Osteoblast (primary cell): Measurements from ENCODE around the gene CRYBB1. TPM values are rescaled to one million over a fixed set of nuclear protein-coding genes. Genes with fewer than 3 reads are reported as not detected.

Experiments
- DNase-seq: peaks from one replicate; pipeline ENCODE4 v3.0.0; 2011; ENCODE audit warnings: low spot score, mixed read lengths; ENCODE audit not compliant: insufficient read length; ENCODE audit errors: missing footprints
- H2AFZ ChIP-seq: 2 replicates; pipeline ENCODE4 v1.6.0; 2011; ENCODE audit warnings: mild to moderate bottlenecking, low read length
- H3K27ac ChIP-seq: 2 replicates; pipeline ENCODE4 v1.5.1; 2011; ENCODE audit warnings: mild to moderate bottlenecking, low read depth, low read length, moderate library complexity
- H3K27me3 ChIP-seq: 2 replicates; pipeline ENCODE4 v1.6.0; 2012; ENCODE audit warnings: mild to moderate bottlenecking, control low read depth, inconsistent platforms, low read length, moderate library complexity; ENCODE audit not compliant: insufficient read depth
- H3K36me3 ChIP-seq: 2 replicates; pipeline ENCODE4 v1.5.1; 2011; ENCODE audit warnings: mild to moderate bottlenecking, low read length, control low read depth, moderate library complexity; ENCODE audit not compliant: insufficient read depth
- H3K4me1 ChIP-seq: 2 replicates; pipeline ENCODE4 v1.5.1; 2011; ENCODE audit warnings: mild to moderate bottlenecking, low read length, control low read depth, moderate library complexity; ENCODE audit not compliant: insufficient read depth
- H3K4me2 ChIP-seq: 2 replicates; pipeline ENCODE4 v1.6.0; 2011; ENCODE audit warnings: mild to moderate bottlenecking, low read length; ENCODE audit not compliant: insufficient read depth
- H3K4me3 ChIP-seq: fragments of 200-600 bp; sonication (generic); 3 replicates; pipeline ENCODE4 v1.5.1; 2012; ENCODE audit warnings: mild to moderate bottlenecking, low read length, inconsistent platforms; ENCODE audit not compliant: insufficient read depth
- H3K79me2 ChIP-seq: 2 replicates; pipeline ENCODE4 v1.6.0; 2012; ENCODE audit warnings: mild to moderate bottlenecking, low read length, control low read depth, inconsistent platforms; ENCODE audit not compliant: insufficient read depth
- H3K9me3 ChIP-seq: 2 replicates; pipeline ENCODE4 v1.5.1; 2011; ENCODE audit warnings: low read depth, low read length, control low read depth
- H4K20me1 ChIP-seq: 2 replicates; pipeline ENCODE4 v1.6.0; 2012; ENCODE audit warnings: mild to moderate bottlenecking, low read length, control low read depth; ENCODE audit not compliant: insufficient read depth
- CTCF ChIP-seq: IDR thresholded peaks from 2 replicates; pipeline ENCODE4 v1.5.1; 2011; ENCODE audit warnings: mild to moderate bottlenecking, low read depth, low read length, moderate library complexity; ENCODE audit errors: extremely low read depth
- total RNA-seq: library from RNA; depleted of rRNA; stranded (reverse); fragments of >200 nt; gene quantifications from 2 replicates; pipeline ENCODE4 v1.2.3, GENCODE V29; 2012

The CRYBB1 gene
- total RNA-seq, 1 donor, result not detected

GRCh38 chr22:26662160-26662559 lies 44.3 kb upstream of the CRYBB1 start:
- Histone ChIP-seq H3K36me3 (no peaks in the 10 kb centered on the region), H3K27me3 (peaks cover 35% of the 10 kb centered on the region), H3K4me1 (peaks cover 34% of the 10 kb centered on the region), H3K4me2 (no peak overlapping the region), H4K20me1 (no peaks in the 10 kb centered on the region), H3K79me2 (no peaks in the 10 kb centered on the region), H3K27ac (no peak overlapping the region), H3K9me3 (no peaks in the 10 kb centered on the region), H2AFZ (no peak overlapping the region), H3K4me3 (no peak overlapping the region)
- TF ChIP-seq CTCF, result no peak
- DNase-seq, result no peak

- Histone ChIP-seq H3K4me1 (peaks cover 30% of the 10 kb centered on the region), H3K36me3 (no peaks in the 10 kb centered on the region), H3K79me2 (no peaks in the 10 kb centered on the region), H3K4me3 (no peak overlapping the region), H3K4me2 (no peak overlapping the region), H3K27ac (no peak overlapping the region), H3K27me3 (peaks cover 43% of the 10 kb centered on the region), H4K20me1 (no peaks in the 10 kb centered on the region), H2AFZ (no peak overlapping the region), H3K9me3 (no peaks in the 10 kb centered on the region)
- no peak for DNase-seq
- no peak for TF ChIP-seq CTCF
Observed at GRCh38 chr22:26660961-26661578, 43.2 kb upstream of the CRYBB1 start.

GRCh38 chr22:26660356-26660755 lies 42.5 kb upstream of the CRYBB1 start:
- peaks cover 23% of the 10 kb centered on the region for H3K4me1 ChIP-seq
- no peaks in the 10 kb centered on the region for H4K20me1 ChIP-seq
- peaks cover 48% of the 10 kb centered on the region for H3K27me3 ChIP-seq
- H3K4me3 ChIP-seq, result no peak overlapping the region
- no peak overlapping the region for H3K27ac ChIP-seq
- no peak overlapping the region for H2AFZ ChIP-seq
- no peaks in the 10 kb centered on the region for H3K9me3 ChIP-seq
- H3K36me3 ChIP-seq, result no peaks in the 10 kb centered on the region
- DNase-seq, result no peak
- TF ChIP-seq CTCF, result no peak
- H3K79me2 ChIP-seq, result no peaks in the 10 kb centered on the region
- no peak overlapping the region for H3K4me2 ChIP-seq

GRCh38 chr22:26658671-26659478 lies 41.0 kb upstream of the CRYBB1 start:
- Histone ChIP-seq H2AFZ (peak overlapping the region; percentile 82), H3K36me3 (no peaks in the 10 kb centered on the region), H3K4me3 (peak overlapping the region; percentile 53), H3K9me3 (no peaks in the 10 kb centered on the region), H3K4me2 (peak overlapping the region; percentile 71), H3K27ac (no peak overlapping the region), H3K79me2 (no peaks in the 10 kb centered on the region), H3K27me3 (peaks cover 53% of the 10 kb centered on the region), H3K4me1 (peaks cover 19% of the 10 kb centered on the region), H4K20me1 (no peaks in the 10 kb centered on the region)
- DNase-seq, result peak; percentile 96
- TF ChIP-seq CTCF, result no peak
